K562 (cell line): ENCODE measurements around the gene CHD5.

Source experiments
- DPF2 ChIP-seq: fragments of 450-650 bp; IDR thresholded peaks from 2 replicates; pipeline ENCODE4 v1.6.1; 2016
- EP300 ChIP-seq: IDR thresholded peaks from 2 replicates; pipeline ENCODE4 v1.6.1; 2012; ENCODE audit warnings: low read length, improper control_type of control experiment
- FOSL1 ChIP-seq: fragments of 200-800 bp; sonication (Bioruptor generic); conservative IDR thresholded peaks from 2 replicates; pipeline ENCODE4 v1.6.1; 2016; ENCODE audit warnings: missing genetic modification characterization, missing compliant biosample characterization
- HIVEP1 ChIP-seq: fragments of 250-450 bp; sonication (Bioruptor Pico); IDR thresholded peaks from 2 replicates; pipeline ENCODE4 v1.4.0; 2020; ENCODE audit warnings: mild to moderate bottlenecking
- NFIC ChIP-seq: fragments of 450-650 bp; IDR thresholded peaks from 2 replicates; pipeline ENCODE4 v1.6.1; 2017; ENCODE audit warnings: mild to moderate bottlenecking, inconsistent platforms
- PHF8 ChIP-seq: fragments of 200-600 bp; sonication (generic); IDR thresholded peaks from 2 replicates; pipeline ENCODE4 v1.6.1; 2012; ENCODE audit warnings: mixed run types, mild to moderate bottlenecking, inconsistent platforms, low read length, moderate library complexity, borderline replicate concordance
- SMAD1 ChIP-seq: fragments of 150-350 bp; IDR thresholded peaks from 2 replicates; pipeline ENCODE4 v1.6.1; 2014; ENCODE audit warnings: low read length, low read depth; ENCODE audit not compliant: partially characterized antibody
- ZBTB49 ChIP-seq: sonication (generic); formaldehyde crosslinking; IDR thresholded peaks from 2 replicates; pipeline ENCODE4 v1.8.0; 2022; ENCODE audit warnings: missing genetic modification reagents, mild to moderate bottlenecking, borderline replicate concordance
- ZNF274 ChIP-seq: IDR thresholded peaks from 2 replicates; pipeline ENCODE4 v1.6.1; 2011; ENCODE audit warnings: low read depth, mild to moderate bottlenecking, low read length, moderate library complexity, borderline replicate concordance
- ZNF431 ChIP-seq: sonication (generic); formaldehyde crosslinking; IDR thresholded peaks from 2 replicates; pipeline ENCODE4 v1.8.0; 2022; ENCODE audit warnings: mild to moderate bottlenecking, missing genetic modification reagents
- ZNF75A ChIP-seq: fragments of 450-650 bp; formaldehyde crosslinking; IDR thresholded peaks from 2 replicates; pipeline ENCODE4 v1.4.0; 2020; ENCODE audit warnings: mild to moderate bottlenecking
- TF ChIP-seq, protein P1 (sequence below): fragments of 250-450 bp; sonication (Bioruptor Pico); IDR thresholded peaks from 2 replicates; pipeline ENCODE4 v1.8.0; 2022; ENCODE audit warnings: inconsistent platforms
- TF ChIP-seq, protein P2 (sequence below): sonication (generic); formaldehyde crosslinking; IDR thresholded peaks from 2 replicates; pipeline ENCODE4 v1.9.0; 2022; ENCODE audit warnings: mild to moderate bottlenecking, missing genetic modification reagents
- TF ChIP-seq, protein P3 (sequence below), 3 experiments: IDR thresholded peaks in 2 of 3; conservative IDR thresholded peaks in 1 of 3; 2 replicates each; pipeline ENCODE4 v1.5.1; 2011 to 2012; ENCODE audit warnings: low read length in 3 of 3, mild to moderate bottlenecking in 3 of 3, control low read depth in 2 of 3, improper control_type of control experiment in 1 of 3, inconsistent platforms in 1 of 3, low read depth in 1 of 3, mixed read lengths in 1 of 3, moderate library complexity in 1 of 3; ENCODE audit not compliant: insufficient read depth in 2 of 3

- no peak for TF ChIP-seq ZNF75A (CRISPR knock-in tag)
- TF ChIP-seq DPF2 = no peak
- TF ChIP-seq, protein P1, sequence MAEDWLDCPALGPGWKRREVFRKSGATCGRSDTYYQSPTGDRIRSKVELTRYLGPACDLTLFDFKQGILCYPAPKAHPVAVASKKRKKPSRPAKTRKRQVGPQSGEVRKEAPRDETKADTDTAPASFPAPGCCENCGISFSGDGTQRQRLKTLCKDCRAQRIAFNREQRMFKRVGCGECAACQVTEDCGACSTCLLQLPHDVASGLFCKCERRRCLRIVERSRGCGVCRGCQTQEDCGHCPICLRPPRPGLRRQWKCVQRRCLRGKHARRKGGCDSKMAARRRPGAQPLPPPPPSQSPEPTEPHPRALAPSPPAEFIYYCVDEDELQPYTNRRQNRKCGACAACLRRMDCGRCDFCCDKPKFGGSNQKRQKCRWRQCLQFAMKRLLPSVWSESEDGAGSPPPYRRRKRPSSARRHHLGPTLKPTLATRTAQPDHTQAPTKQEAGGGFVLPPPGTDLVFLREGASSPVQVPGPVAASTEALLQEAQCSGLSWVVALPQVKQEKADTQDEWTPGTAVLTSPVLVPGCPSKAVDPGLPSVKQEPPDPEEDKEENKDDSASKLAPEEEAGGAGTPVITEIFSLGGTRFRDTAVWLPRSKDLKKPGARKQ (CRISPR knock-in tag) = no peak
- TF ChIP-seq EP300 = no peak
- TF ChIP-seq SMAD1 = no peak
- TF ChIP-seq, protein P2, sequence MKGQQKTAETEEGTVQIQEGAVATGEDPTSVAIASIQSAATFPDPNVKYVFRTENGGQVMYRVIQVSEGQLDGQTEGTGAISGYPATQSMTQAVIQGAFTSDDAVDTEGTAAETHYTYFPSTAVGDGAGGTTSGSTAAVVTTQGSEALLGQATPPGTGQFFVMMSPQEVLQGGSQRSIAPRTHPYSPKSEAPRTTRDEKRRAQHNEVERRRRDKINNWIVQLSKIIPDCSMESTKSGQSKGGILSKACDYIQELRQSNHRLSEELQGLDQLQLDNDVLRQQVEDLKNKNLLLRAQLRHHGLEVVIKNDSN (CRISPR knock-in tag) = no peak
- TF ChIP-seq, protein P3, sequence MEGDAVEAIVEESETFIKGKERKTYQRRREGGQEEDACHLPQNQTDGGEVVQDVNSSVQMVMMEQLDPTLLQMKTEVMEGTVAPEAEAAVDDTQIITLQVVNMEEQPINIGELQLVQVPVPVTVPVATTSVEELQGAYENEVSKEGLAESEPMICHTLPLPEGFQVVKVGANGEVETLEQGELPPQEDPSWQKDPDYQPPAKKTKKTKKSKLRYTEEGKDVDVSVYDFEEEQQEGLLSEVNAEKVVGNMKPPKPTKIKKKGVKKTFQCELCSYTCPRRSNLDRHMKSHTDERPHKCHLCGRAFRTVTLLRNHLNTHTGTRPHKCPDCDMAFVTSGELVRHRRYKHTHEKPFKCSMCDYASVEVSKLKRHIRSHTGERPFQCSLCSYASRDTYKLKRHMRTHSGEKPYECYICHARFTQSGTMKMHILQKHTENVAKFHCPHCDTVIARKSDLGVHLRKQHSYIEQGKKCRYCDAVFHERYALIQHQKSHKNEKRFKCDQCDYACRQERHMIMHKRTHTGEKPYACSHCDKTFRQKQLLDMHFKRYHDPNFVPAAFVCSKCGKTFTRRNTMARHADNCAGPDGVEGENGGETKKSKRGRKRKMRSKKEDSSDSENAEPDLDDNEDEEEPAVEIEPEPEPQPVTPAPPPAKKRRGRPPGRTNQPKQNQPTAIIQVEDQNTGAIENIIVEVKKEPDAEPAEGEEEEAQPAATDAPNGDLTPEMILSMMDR (IDR thresholded peaks at IDR 0.05 in 2 of 3, conservative IDR thresholded peaks at IDR 0.05 in 1 of 3; ENCODE audit: insufficient read depth in 2 of 3, low read depth in 1 of 3, low read length in 3 of 3) = no peak
- no peak for TF ChIP-seq NFIC
- TF ChIP-seq PHF8 = no peak
- no peak for TF ChIP-seq FOSL1 (tag)
- TF ChIP-seq ZBTB49 (CRISPR knock-in tag) = no peak
- TF ChIP-seq HIVEP1 (CRISPR knock-in tag) = no peak
- TF ChIP-seq ZNF274 = no peak
- no peak for TF ChIP-seq ZNF431
Measured at GRCh38 chr1:6101826-6102531, 78.1 kb downstream of the CHD5 start.
